Adrenal gland (tissue), 5 donors: ENCODE measurements around the gene ATXN10.

Experiments used
- POLR2A ChIP-seq, 2 donors: fragments of 450-650 bp; IDR thresholded peaks; one replicate each; pipeline ENCODE4 v1.6.1; 2017; ENCODE audit warnings: antibody characterized with exemption in 2 of 2, mild to moderate bottlenecking in 2 of 2, moderate library complexity in 1 of 2
- TF ChIP-seq, protein P1 (sequence below), 6 experiments: fragments of 450-650 bp in 4 of 6; fragments of 200-600 bp in 2 of 6; sonication (generic) in 1 of 6; IDR thresholded peaks; 1 replicate in 5 of 6; 2 replicates in 1 of 6; pipeline versions ENCODE4 v1.5.1 to v1.8.0; 2016 to 2021; ENCODE audit warnings: antibody characterized with exemption in 6 of 6, mild to moderate bottlenecking in 2 of 6, moderate library complexity in 1 of 6
- donor health status: DM: no; HTN: no; CAD: no.

DNA sequence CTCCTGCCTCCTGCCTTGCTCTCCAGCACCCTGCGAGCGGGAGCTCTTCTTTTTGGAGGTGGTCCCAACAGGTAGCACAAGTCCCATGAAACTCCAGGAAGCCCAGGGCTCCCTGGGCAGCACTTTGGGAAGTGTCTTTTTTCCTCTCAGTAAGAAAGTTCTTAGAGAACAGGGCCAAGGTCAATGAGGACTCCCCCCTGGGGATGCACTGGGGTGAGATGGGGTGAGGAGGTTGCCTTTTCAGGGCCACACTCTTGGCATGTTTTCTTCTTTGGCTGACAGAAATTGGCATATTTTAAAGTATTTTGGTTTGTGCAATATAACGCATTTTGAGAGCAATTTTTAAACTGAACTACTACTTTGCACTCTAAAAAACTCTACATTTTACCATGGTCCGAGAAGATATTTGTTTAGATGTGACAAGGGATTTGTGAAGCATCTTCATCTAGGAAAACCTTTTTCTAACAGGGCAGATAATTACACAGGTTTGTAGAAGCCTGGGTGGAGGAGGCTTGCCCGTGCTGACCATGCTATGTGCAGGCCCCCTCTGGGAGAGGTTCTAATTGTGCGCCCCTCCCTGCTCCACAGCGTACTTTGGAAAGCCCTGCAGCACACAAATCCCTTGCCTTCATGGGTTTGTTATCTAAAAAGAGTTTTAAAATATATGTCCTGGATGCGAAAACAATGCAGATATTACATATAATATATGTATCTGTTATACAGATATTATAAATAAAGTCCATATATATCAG is 165.0 kb downstream of the ATXN10 start:
- TF ChIP-seq, protein P1, sequence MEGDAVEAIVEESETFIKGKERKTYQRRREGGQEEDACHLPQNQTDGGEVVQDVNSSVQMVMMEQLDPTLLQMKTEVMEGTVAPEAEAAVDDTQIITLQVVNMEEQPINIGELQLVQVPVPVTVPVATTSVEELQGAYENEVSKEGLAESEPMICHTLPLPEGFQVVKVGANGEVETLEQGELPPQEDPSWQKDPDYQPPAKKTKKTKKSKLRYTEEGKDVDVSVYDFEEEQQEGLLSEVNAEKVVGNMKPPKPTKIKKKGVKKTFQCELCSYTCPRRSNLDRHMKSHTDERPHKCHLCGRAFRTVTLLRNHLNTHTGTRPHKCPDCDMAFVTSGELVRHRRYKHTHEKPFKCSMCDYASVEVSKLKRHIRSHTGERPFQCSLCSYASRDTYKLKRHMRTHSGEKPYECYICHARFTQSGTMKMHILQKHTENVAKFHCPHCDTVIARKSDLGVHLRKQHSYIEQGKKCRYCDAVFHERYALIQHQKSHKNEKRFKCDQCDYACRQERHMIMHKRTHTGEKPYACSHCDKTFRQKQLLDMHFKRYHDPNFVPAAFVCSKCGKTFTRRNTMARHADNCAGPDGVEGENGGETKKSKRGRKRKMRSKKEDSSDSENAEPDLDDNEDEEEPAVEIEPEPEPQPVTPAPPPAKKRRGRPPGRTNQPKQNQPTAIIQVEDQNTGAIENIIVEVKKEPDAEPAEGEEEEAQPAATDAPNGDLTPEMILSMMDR (IDR thresholded peaks at IDR 0.05) = no peak
- TF ChIP-seq POLR2A (IDR thresholded peaks at IDR 0.05) = no peak
